RKO (cell line): ENCODE measurements around the gene VWA8.

Source experiments
- DNase-seq: peaks from one replicate; pipeline ENCODE4 v3.0.0-alpha.2; 2016; ENCODE audit warnings: low spot score

The VWA8 gene

GRCh38 chr13:41740479-41740878 lies 220.4 kb downstream of the VWA8 start:
- no peak for DNase-seq

- no peak for DNase-seq
These were observed 238.0 kb downstream of the VWA8 start for GRCh38 chr13:41722684-41723535.

GRCh38 chr13:41720839-41721561 lies 239.9 kb downstream of the VWA8 start:
- DNase-seq, result no peak

GRCh38 chr13:41716236-41716635 lies 244.7 kb downstream of the VWA8 start:
- no peak for DNase-seq

GRCh38 chr13:41713405-41713804 lies 247.5 kb downstream of the VWA8 start:
- no peak for DNase-seq

GRCh38 chr13:41710771-41711170 lies 250.1 kb downstream of the VWA8 start:
- DNase-seq, result no peak

GRCh38 chr13:41709511-41709910 lies 251.4 kb downstream of the VWA8 start:
- DNase-seq, result no peak

- no peak for DNase-seq
These were observed 252.2 kb downstream of the VWA8 start for GRCh38 chr13:41708713-41709112.

GRCh38 chr13:41707194-41707821 lies 253.6 kb downstream of the VWA8 start:
- DNase-seq, result no peak

- DNase-seq, result no peak
These were observed 254.8 kb downstream of the VWA8 start for GRCh38 chr13:41706152-41706551.

- DNase-seq, result no peak
These were observed 258.4 kb downstream of the VWA8 start for GRCh38 chr13:41702540-41702939.

- DNase-seq, result no peak
These were observed 259.2 kb downstream of the VWA8 start for GRCh38 chr13:41701676-41702075.

- DNase-seq, result no peak
These were observed 260.1 kb downstream of the VWA8 start for GRCh38 chr13:41700790-41701310.

GRCh38 chr13:41699759-41700158 lies 261.1 kb downstream of the VWA8 start:
- no peak for DNase-seq

GRCh38 chr13:41697578-41697977 lies 263.3 kb downstream of the VWA8 start:
- no peak for DNase-seq

GRCh38 chr13:41696163-41697003 lies 264.5 kb downstream of the VWA8 start:
- DNase-seq, result peak; percentile 60

- peak; percentile 61 for DNase-seq
These were observed 266.2 kb downstream of the VWA8 start for GRCh38 chr13:41694545-41695301.

GRCh38 chr13:41693434-41693833 lies 267.5 kb downstream of the VWA8 start:
- no peak for DNase-seq

- no peak for DNase-seq
These were observed 269.6 kb downstream of the VWA8 start for GRCh38 chr13:41691274-41691673.

- DNase-seq, result no peak
These were observed 278.1 kb downstream of the VWA8 start for GRCh38 chr13:41682766-41683165.

- no peak for DNase-seq
These were observed 278.9 kb downstream of the VWA8 start for GRCh38 chr13:41682001-41682400.
